Inflammatory macrophage treated with lipopolysaccharide for 1 hour (primary cell): ENCODE measurements around the gene ELF1.
"Not testable (repeated sequence)": the region's sequence is repeated elsewhere in the genome, so short reads cannot be mapped to it uniquely, and the experiment has no call there.

Experiments used
- DNase-seq, 2 donors: peaks; one replicate each; pipeline ENCODE4 v3.0.0-alpha.2; 2020 to 2022

ELF1 gene

DNA sequence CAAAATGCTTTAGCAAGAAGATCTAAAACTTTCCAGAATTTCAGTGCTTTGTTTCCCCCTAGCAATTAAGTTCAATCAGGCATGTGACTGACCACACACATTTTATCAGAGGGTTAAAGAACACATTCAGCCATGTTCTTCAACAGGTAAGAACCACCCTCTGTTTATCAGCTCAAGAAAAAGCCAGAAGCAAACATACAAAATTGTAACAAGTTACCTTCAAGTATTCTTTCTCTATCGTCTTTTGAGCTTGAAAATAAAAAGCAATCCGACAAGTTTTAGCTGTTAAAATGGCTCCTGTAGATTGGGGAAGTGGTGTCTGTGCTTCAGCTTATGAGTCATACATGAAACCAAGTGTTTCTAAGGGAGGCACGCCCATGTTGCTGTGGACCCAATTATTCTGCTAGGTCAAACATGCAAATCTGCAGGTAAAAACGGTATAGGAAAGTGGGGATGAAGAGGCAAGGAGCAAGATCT, at the start of gene ELF1:
TSS of gene ELF1 (minus strand) at position 306 of the 477 bp plus-strand sequence. CDS start 37,262 bp downstream, outside the sequence.
- peak; percentile 88 to 92 for DNase-seq

- DNase-seq = no peak
Observed at GRCh38 chr13:41065078-41065477, 46.0 kb upstream of the ELF1 start.

DNA sequence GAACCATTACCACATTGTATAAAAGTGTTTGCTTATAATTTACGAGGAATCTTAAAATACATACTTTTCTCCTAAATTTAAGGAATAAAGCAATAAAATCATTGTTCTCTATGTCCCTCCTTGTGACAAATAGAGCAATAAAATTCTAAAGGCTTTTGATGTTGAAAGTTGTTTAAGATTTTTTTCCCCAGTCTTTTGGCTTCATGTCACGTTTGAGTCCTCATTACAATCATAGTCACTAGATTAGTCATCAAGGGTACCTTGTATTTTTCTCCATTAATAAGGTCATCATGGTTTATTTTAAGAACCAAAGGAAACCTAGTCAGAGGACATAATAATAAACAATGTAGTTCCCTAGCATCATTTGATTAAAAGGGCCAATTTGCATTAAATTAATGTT, 45.4 kb upstream of the ELF1 start:
- no peak for DNase-seq

- DNase-seq = peak; percentile 85 to 86
Observed at GRCh38 chr13:41061914-41062837, 43.1 kb upstream of the ELF1 start.

DNA sequence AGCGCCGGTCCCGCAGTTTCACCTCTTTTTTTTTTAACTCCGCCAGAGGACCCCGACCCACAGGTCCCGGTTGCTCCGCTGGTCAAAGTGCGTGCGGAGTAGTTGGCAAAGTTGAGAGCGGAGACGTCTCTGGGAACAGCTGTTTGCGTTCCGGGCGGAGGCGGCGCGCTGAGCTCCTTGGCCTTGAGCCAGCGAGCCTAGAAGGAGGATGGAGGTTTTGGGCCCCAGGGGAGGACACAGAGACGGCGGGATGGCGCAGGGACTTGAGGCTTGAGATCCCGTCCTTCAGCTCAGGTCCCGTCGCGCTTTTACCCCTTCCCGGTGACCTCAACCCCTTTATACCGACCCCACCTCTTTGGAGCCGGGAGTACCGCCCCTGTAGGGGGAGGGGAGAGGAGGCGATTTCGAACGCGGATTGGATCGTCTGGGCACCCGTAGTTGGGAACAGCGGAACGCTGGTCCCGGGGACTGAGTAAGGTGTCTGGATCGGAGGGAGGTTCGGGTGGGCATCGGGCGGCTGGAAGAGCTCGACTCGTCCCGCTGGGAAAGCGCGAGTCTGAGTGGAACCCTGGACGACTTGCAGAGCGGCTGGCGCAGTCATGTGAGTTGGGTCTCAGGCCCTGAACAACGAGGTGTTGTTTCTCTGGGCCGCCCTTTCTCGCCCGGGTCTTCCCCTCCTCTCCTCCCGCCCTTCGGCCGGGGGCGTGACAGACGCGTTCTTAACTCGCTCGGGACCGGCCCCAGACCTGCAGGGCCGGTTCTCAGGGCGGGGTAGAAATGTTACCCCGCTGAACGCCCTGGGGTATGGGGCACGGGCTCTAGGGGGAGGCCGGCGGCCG, 42.2 kb upstream of the ELF1 start, which contains the start of gene WBP4:
TSS of gene WBP4 (plus strand) at position 435 of the 839 bp plus-strand sequence. CDS start at position 600, 165 bp downstream.
- DNase-seq = peak; percentile 94 to 95

DNA sequence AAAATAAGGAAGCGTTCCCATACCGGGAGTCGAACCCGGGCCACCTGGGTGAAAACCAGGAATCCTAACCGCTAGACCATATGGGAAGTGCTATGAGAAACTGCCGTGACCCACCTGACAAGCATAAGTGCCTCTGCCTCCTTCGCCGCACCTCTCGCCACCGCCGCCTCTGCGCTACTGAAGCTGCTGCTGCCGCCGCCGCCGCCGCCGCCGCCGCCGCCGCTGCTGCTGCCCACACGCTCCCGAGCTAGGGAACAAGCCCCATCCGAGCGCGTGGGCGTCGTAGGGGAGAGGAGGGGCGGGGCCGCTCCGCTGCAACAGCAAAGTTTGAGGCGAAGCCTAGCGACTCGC, 41.6 kb upstream of the ELF1 start:
- peak; percentile 93 to 95 for DNase-seq

DNA sequence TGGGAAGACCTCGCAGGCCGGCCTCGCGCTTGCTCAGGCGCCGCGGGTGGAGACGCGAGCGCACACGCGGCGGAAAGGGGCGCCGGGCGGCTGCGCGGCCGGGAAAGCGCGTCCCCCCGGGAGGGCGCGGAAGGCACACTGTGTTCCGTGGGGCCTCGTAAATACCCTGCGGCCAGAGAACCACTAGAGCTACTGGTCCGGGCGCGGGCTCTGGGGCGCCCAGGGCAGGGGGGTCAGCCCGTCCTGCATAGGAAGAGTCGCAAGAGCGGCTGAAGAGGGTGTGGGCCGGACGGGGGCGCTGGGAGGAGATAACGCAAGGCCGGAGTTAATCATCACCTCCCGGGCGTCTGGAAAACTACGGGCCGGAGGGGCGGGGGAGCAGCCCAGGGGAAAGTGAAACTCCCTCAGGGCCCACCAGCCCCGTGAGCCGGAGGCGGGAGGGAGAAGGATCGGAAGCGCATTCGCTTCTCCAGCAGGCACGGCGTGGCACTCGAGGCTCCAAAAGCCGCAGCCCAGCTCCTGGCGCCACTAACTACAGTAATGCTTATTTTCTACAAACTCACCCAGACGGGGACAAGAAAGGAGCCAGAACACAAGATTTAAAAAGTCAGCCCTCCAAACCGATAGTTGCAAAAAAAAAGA, 41.1 kb upstream of the ELF1 start:
- peak; percentile 94 to 98 for DNase-seq

DNA sequence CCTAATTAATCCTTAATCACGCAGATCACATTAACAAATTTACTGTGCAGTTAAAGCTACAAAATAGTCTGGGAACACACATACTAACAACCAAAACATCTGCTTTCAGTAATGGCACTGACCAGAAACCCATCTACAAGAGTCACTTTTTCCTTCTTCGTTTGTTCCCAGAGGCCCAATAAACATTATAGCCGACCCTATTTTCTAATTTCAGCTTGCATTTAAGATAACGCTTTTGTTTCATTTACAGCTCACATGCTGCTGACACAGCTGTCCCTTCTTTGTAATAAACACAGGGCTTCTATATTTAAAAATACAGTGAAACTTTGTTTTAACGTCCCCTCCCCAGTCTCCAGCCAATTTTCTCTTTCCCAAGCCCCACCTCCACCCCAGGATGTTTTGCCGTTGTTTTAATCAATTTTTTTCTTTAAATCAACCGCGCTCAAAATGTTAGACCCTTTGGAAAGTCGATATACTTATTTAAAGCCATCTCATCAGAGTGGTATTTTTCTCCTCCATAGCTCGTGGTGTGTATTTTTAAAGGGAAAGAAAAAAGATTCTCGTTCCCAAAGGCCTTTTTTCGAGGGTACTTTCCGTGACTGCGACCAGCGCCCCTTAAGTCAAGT, 40.5 kb upstream of the ELF1 start:
- no peak for DNase-seq

DNA sequence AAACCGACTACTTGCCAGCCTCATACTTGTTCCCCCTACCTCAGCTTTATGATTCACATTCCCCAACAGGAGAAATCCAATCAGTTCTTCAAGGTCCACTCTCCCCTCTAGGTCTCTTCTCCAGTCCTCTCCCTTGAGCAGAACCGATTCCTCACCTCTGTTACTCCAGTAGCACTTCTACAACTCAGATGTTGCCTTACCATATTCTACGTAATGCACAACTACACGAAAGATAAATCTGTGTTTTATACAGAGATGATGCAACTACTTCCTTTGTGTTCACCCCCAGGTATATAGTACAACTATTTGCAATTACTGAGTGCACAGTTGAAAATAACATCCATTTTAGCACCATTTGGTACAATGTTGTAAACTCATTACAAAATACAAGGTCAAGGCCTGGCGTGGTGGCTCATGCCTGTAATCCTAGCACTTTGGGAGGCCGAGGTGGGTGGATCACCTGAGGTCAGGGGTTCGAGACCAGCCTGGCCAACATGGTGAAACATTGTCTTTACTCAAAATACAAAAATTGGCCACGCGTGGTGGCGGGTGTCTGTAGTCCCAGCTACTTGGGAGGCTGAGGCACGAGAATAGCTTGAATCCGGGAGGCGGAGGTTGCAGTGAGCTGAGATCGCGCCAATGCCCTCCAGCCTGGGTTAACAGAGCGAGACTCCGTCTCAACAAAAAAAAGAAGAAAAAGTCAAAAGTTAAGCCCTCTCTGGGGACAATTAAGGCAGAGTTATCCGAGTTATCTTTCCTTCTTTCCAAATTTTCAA, 39.4 kb upstream of the ELF1 start:
- no peak for DNase-seq

GRCh38 chr13:41056826-41057711, 38.0 kb upstream of the ELF1 start:
- DNase-seq = no peak

- no peak for DNase-seq
Observed at GRCh38 chr13:41056194-41056593, 37.1 kb upstream of the ELF1 start.

DNA sequence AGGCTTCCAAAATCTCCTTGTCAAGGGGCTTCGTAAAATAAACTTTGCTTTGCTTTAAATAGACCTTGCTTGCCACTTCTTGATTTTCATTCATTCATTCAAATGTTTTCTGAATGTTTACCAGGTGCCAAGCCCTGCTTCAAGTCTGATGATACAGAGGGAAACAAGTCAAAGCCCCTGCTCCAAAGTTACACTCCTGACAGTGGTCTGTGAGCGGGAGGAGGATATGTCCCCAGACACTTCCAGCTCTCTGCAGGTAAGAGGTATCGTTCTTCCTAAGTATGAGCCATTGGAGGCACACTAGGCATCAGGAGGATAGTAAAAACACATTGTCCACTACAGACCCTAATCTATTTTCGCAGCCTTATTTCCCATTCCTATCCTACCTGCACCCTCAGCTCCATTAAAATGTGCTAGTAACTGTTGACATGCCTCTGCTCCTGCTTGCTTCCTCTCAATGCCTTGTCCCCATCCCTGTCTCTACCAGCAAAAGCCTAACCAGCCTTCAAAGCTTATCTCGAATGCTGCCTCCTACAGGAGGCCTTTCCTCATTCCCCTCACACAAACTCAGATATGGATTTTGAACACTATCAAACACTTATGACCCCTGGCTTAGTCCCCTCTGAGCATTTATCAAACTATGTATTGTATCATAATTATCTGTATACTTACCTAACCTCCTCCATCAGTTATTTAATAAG, 36.0 kb upstream of the ELF1 start:
- DNase-seq = no peak

GRCh38 chr13:41054212-41054877, 35.2 kb upstream of the ELF1 start:
- peak in 1 of 2 donors; percentile 65 for DNase-seq

DNA sequence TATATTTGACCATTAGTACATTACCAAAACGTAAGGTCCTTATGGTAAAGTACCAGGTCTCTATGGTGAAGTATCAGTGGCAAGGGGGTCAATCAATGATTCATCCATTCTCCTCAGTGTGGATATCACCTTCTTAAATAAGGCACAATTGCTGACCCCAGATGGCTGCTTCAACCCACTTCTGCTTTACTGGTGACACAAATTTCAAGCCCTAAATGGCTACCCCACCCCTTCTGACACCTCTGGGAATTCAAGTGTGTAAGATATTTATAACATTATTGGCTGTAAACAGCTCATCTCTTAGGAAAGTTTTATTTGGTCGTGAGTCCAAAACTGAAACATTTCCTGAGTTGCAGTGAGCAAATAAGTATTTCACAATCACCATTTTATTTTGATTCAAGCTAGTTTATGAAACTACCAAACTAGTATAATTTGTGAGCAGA, 34.3 kb upstream of the ELF1 start:
- peak; percentile 74 to 89 for DNase-seq

GRCh38 chr13:41052441-41052840, 33.3 kb upstream of the ELF1 start:
- DNase-seq = no peak

GRCh38 chr13:41049480-41050440, 30.6 kb upstream of the ELF1 start:
- peak; percentile 71 to 75 for DNase-seq

DNA sequence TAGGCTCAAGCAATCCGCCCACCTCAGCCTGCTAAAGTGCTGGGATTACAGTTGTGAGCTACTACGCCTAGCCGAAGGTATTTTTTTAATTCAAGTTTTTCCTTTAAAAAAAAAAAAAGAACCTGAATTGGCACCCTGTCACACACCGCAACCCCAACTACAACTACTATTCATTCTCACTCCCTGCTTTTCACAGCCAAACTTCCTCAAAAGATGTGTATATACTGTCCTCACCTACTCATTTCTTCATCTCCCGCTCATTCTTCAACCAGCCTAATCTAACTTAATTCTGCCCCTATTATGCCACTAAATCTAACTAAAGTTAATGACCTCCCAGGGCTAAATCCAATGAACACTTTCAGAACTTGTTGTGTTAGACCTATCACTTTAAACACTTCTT, 29.5 kb upstream of the ELF1 start:
- DNase-seq = peak in 1 of 2 donors; percentile 23

DNA sequence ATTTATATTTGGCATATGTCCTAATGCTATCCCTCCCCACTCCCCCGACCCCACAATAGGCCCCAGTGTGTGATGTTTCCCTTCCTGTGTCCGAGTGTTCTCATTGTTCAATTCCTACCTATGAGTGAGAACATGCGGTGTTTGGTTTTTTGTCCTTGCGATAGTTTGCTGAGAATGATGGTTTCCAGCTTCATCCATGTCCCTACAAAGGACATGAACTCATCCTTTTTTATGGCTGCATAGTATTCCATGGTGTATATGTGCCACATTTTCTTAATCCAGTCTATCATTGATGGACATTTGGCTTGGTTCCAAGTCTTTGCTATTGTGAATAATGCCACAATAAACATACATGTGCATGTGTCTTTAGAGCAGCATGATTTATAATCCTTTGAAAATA, 23.3 kb upstream of the ELF1 start:
- not testable (repeated sequence) for DNase-seq
